GM18502 (cell line): ENCODE results near the gene CFTR.
A peak's percentile ranks its signal among the peaks of the same experiment; 100 is the strongest.

Experiments
- ATAC-seq: cut with Tn5 transposase; IDR thresholded peaks from one replicate; pipeline ENCODE4 v1.9.1; 2021; ENCODE audit warnings: mild to moderate bottlenecking; ENCODE audit not compliant: unreplicated experiment, poor library complexity

CFTR gene

GRCh38 chr7:117581424-117581823 lies 101.6 kb downstream of the CFTR start:
- no peak for ATAC-seq

- ATAC-seq: no peak
Measured at GRCh38 chr7:117582219-117582704, 102.4 kb downstream of the CFTR start.

- ATAC-seq: no peak
Measured at GRCh38 chr7:117587931-117588330, 108.1 kb downstream of the CFTR start.

GRCh38 chr7:117588352-117588794 lies 108.5 kb downstream of the CFTR start:
- ATAC-seq: peak; percentile 62

GRCh38 chr7:117590191-117590590 lies 110.4 kb downstream of the CFTR start:
- no peak for ATAC-seq

GRCh38 chr7:117592011-117592635 lies 112.3 kb downstream of the CFTR start:
- no peak for ATAC-seq

GRCh38 chr7:117596134-117596533 lies 116.3 kb downstream of the CFTR start:
- ATAC-seq: no peak

- no peak for ATAC-seq
Measured at GRCh38 chr7:117597755-117598154, 117.9 kb downstream of the CFTR start.

GRCh38 chr7:117600911-117601310 lies 121.1 kb downstream of the CFTR start:
- ATAC-seq: no peak

- ATAC-seq: no peak
Measured at GRCh38 chr7:117603627-117604026, 123.8 kb downstream of the CFTR start.

- ATAC-seq: no peak
Measured at GRCh38 chr7:117605712-117606111, 125.9 kb downstream of the CFTR start.

- ATAC-seq: no peak
Measured at GRCh38 chr7:117606132-117606531, 126.3 kb downstream of the CFTR start.

- ATAC-seq: no peak
Measured at GRCh38 chr7:117610396-117610795, 130.6 kb downstream of the CFTR start.

GRCh38 chr7:117612637-117613036 lies 132.8 kb downstream of the CFTR start:
- no peak for ATAC-seq

- ATAC-seq: no peak
Measured at GRCh38 chr7:117616694-117617093, 136.9 kb downstream of the CFTR start.

- ATAC-seq: no peak
Measured at GRCh38 chr7:117619681-117620080, 139.9 kb downstream of the CFTR start.

GRCh38 chr7:117621075-117621618 lies 141.3 kb downstream of the CFTR start:
- no peak for ATAC-seq

- ATAC-seq: no peak
Measured at GRCh38 chr7:117623606-117624005, 143.8 kb downstream of the CFTR start.

GRCh38 chr7:117630501-117630900 lies 150.7 kb downstream of the CFTR start:
- ATAC-seq: no peak

GRCh38 chr7:117630907-117631564 lies 151.2 kb downstream of the CFTR start:
- peak; percentile 45 for ATAC-seq

- no peak for ATAC-seq
Measured at GRCh38 chr7:117631652-117632051, 151.8 kb downstream of the CFTR start.

- ATAC-seq: no peak
Measured at GRCh38 chr7:117637937-117638336, 158.1 kb downstream of the CFTR start.
